WI38 (cell line): Measurements from ENCODE around the gene ODC1.

Source experiments
- H3K4me3 ChIP-seq: 2 replicates; pipeline ENCODE4 v1.5.1; 2011; ENCODE audit warnings: low read depth, mild to moderate bottlenecking, control low read depth, low read length
- CTCF ChIP-seq: IDR thresholded peaks from 2 replicates; pipeline ENCODE4 v1.5.1; 2012; ENCODE audit warnings: low read depth, mild to moderate bottlenecking, control low read depth, low read length

The ODC1 gene

DNA sequence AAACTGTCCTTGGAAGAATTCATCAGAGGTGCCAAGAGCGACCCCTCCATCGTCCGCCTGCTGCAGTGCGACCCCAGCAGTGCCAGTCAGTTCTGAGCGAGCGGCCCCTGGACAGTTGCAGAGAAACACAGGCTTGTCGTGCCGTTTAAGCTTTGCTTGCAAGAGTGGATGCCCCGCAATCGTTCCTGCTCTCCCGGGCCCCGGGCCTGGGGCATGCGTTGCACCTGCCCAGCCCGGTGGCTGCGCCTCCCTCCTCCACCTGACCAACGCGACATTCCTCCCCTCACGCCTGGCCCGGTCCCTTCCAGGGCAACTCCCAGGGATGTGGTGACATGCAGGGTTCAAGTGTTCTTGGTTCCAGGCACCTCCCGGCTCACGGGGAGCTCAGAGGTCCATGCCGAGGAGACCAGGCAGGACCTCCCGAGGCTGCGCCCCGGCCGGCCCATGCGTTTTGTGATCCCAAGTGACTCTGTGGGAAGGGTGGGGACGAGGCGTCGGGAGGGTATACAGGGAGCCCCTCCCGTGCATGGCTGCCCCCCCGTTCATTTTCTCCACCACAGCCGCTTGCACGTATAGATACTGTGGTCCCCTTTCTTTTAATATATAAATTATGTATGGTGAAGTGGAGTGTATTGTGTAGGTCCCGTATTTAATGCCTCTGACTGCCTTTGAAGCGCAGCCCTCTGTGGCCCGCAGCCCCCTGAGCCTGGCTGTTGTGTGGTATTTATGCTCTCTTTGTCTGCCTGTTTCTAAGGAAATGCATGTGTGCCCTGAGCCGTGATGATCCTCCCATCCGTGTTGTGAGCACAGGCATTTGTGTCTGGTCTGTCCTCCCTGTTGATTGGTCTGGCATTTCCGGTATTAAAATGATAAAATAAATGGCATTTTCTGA lies 21.2 kb downstream of the ODC1 start:
- H3K4me3 ChIP-seq, result no peak overlapping the region
- no peak for TF ChIP-seq CTCF

DNA sequence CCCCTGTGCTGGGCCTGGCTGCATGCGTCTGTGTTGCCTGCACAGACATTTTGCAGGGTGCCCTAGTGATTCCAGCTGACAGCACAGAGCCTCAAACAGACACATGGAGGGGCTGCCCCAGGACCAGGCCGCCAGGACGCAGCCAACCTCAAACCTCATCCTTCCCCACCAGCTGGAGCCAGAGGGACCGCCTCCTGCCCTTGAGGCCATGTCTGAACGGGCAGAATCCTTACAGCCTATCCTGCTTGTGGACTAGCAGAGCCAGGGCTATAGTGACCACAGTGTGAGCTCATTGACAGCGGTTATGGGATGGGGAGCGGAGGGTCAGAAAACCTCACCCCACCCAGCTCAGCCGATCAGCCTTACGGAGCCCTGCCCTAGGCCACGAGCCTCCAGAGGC lies 22.4 kb downstream of the ODC1 start:
- TF ChIP-seq CTCF, result no peak
- H3K4me3 ChIP-seq, result no peak overlapping the region

DNA sequence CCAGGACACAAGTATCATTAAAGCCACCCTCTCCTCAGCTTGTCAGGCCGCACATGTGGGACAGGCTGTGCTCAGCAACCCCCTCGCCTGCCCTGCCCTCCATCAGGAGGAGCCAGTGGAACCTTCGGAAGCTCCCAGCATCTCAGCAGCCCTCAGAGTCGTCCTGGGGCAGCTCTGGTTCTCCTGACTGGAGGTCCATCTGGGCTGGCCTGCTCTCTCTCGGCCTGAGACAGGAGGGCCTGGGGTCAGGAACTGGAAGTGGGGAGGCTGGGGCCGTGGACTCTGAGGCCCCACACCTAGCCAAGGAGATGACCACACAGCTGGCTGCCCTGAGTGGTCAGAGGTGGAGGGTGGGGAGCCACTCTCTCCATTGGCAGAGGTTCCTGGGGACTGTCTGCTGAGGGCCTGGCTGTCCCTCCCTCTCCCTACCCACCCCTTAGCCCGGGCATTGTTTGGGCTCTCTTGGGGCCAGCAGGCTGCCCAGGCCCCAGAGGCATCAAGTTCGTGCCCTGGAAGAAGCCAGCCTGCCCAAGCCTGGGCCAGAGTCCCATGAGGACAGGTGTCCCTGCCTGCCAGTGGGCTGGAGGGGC lies 23.1 kb downstream of the ODC1 start:
- no peak overlapping the region for H3K4me3 ChIP-seq
- no peak for TF ChIP-seq CTCF

DNA sequence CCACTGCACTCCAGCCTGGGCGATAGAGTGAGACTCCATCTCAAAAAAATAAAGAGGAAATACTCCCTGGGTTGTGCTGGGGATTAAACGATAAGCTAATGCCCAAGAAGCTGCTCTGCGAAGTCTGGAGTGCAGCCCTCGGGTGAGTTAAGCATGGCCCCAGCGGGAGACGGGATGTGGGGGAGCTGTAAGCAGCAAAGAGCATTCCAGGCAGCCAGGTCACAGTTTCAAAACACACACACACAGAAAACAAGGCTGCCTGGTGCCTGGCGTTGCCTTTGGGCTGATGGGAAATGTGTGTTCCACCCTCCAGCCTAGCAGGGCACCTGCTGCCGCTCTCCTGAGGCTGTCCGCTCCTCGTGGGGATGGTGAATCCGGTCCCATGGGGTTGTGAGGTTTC lies 24.1 kb downstream of the ODC1 start:
- no peak for TF ChIP-seq CTCF

GRCh38 chr2:10423400-10423774 lies 24.7 kb downstream of the ODC1 start:
- H3K4me3 ChIP-seq, result no peak overlapping the region
- TF ChIP-seq CTCF, result no peak

More for the DNA sequence above, 24.1 kb downstream of the ODC1 start:
- no peak overlapping the region for H3K4me3 ChIP-seq

DNA sequence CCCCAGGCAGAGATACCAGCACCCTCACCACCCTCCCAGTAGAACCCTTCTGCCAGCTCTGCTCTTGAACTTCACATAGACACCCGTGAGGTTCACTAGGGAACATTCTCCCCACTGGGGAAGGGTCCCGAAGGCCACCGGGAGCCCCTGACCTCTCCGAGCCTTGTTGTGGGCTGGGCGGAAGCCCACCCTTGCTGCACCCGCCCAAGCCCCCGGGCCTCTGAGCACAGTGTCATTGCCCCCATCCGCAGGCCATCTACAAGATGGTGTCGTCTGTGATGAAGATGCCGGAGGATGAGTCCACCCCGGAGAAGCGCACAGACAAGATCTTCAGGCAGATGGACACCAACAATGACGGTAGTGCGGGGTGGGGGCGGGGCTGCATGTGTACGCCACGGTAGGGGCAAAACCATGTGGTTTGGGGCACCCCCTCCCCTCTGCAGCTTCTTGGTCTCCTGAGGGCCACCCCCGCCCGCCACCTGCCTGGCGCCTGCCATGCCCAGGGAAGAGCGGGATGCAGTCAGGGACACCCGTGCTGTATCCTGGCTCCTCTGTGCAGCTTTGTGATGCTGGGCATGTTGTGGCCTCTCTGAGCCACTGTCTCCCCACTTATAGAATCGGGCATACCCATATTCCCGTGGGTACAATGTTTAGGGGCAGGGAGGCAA lies 25.3 kb downstream of the ODC1 start:
- no peak overlapping the region for H3K4me3 ChIP-seq
- TF ChIP-seq CTCF, result no peak

GRCh38 chr2:10422251-10422650 lies 25.9 kb downstream of the ODC1 start:
- no peak overlapping the region for H3K4me3 ChIP-seq
- no peak for TF ChIP-seq CTCF
